Measurements from ENCODE around the gene GID4.
"Not testable (repeated sequence)": the region's sequence is repeated elsewhere in the genome, so short reads cannot be mapped to it uniquely, and the experiment has no call there.

The GID4 gene

DNA sequence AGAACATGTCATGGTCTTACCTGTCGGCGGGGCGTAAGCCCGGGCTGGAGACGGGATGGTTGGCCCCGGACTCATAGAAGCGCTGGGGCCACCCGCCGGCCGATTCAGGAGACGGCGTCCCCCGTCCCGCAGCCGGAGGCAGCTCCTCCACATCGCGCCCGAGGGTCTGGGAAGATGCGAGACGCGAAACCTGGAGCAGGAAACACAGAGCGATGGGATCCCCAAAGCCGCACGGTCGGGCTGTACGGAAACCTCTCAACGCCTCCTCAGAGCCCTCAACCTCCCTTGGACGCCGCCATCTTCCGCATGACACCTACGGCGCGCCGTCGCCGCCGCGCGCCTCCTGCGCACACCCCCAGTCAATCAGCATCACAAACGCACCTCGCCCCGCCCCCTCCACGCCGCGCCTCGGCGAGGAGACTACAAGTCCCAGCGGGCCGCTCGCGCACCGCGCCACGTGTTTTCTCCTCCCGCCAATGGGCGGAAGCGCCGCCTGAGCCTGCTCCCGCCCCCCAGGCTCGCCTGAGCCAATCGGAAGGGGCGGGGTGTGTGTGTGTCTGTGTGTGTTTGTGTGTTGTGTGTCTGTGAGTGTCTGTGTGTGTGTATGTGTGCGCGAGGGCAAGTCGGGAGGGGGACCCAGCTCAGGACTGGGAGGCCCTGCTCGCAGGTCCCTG is at the start of gene GID4, which contains the start of gene ATPAF2:
TSS of gene GID4 (plus strand) at position 548 of the 674 bp plus-strand sequence. CDS start at position 605, 57 bp downstream.
TSS of gene ATPAF2 (minus strand) at position 308 of the 674 bp plus-strand sequence. CDS start at position 153, 155 bp downstream.
- TF ChIP-seq, protein P1, sequence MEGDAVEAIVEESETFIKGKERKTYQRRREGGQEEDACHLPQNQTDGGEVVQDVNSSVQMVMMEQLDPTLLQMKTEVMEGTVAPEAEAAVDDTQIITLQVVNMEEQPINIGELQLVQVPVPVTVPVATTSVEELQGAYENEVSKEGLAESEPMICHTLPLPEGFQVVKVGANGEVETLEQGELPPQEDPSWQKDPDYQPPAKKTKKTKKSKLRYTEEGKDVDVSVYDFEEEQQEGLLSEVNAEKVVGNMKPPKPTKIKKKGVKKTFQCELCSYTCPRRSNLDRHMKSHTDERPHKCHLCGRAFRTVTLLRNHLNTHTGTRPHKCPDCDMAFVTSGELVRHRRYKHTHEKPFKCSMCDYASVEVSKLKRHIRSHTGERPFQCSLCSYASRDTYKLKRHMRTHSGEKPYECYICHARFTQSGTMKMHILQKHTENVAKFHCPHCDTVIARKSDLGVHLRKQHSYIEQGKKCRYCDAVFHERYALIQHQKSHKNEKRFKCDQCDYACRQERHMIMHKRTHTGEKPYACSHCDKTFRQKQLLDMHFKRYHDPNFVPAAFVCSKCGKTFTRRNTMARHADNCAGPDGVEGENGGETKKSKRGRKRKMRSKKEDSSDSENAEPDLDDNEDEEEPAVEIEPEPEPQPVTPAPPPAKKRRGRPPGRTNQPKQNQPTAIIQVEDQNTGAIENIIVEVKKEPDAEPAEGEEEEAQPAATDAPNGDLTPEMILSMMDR (IDR thresholded peaks at IDR 0.05; ENCODE audit: control insufficient read depth, extremely low read depth, insufficient read depth), result no peak
- DNase-seq (ENCODE audit: low read depth), result peak; percentile 95
- peak within 1 kb of the TSS; percentile 91 for H3K4me3 ChIP-seq (ENCODE audit: low read depth, low read length)

GRCh38 chr17:17989618-17990017 is 49.6 kb upstream of the GID4 start:
- no peak for DNase-seq (ENCODE audit: low read depth)
- TF ChIP-seq, protein P1 (IDR thresholded peaks at IDR 0.05; ENCODE audit: control insufficient read depth, extremely low read depth, insufficient read depth), result no peak
- H3K4me3 ChIP-seq (ENCODE audit: low read depth, low read length), result no peak overlapping the region

DNA sequence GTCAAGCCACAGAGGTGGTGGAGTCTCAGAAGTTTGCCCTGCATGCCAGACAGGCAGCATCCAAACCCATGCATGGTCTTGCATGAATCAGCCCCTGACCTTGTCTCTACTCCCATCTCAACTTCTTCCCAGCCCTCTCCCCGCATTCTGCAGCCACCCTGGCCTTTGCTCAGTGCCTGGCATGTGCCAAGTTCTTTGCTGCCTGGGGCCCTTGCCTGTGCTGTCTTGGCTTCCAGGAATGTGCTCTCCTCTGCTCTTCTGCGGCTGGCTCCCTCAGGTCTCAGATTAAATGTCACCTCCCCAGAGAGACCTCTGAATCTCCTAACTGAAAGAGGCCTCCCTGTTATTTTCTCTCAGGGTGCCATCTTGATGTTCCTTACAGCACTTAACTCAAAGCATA is 48.9 kb upstream of the GID4 start:
- TF ChIP-seq, protein P1 (IDR thresholded peaks at IDR 0.05; ENCODE audit: control insufficient read depth, extremely low read depth, insufficient read depth), result no peak
- no peak for DNase-seq (ENCODE audit: low read depth)
- H3K4me3 ChIP-seq (ENCODE audit: low read depth, low read length), result no peak overlapping the region

DNA sequence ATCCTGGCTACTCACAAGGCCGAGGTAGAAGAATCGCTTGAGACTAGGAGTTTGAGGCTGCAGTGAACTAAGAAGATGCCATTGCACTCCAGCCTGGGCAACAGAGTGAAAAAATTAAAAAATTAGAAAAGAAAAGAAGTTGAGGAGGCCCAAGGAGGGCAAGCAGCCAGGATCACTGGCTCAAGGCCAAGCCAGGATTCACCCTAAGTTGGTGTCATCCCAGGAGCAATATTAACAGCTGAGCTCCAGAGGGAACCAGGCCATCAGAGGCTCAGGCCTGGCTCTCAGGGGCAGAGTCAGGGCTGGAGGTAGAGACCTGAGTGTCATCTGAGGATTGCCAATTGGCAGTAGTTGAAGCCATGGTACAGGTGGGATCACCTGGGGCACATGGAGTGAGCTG is 45.8 kb upstream of the GID4 start:
- TF ChIP-seq, protein P1 (IDR thresholded peaks at IDR 0.05; ENCODE audit: control insufficient read depth, extremely low read depth, insufficient read depth), result no peak
- H3K4me3 ChIP-seq (ENCODE audit: low read depth, low read length), result no peak overlapping the region
- no peak for DNase-seq (ENCODE audit: low read depth)

DNA sequence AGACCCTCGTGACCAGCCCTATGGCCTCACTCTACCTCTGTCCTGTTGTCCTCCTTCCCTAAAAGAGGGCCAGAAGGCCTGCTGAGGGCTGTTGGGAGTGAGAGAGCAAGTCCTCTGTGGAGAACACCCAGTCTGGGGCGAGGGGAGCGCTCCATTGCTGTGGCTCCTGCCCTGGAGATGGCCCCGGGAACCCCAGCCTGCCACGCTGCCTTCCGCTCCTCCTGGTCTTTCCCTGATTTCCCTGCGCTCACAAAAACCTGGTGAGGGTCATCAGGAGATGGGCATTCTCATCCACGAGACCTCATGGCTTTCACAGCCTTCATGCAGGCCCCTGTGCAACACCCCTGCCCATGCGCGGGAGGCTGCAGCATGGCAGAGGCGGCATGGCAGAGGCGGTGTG is 45.4 kb upstream of the GID4 start:
- no peak for DNase-seq (ENCODE audit: low read depth)
- TF ChIP-seq, protein P1 (IDR thresholded peaks at IDR 0.05; ENCODE audit: control insufficient read depth, extremely low read depth, insufficient read depth), result no peak
- no peak overlapping the region for H3K4me3 ChIP-seq (ENCODE audit: low read depth, low read length)

GRCh38 chr17:17994271-17995069 is 44.7 kb upstream of the GID4 start:
- no peak for DNase-seq (ENCODE audit: low read depth)
- TF ChIP-seq, protein P1 (IDR thresholded peaks at IDR 0.05; ENCODE audit: control insufficient read depth, extremely low read depth, insufficient read depth), result no peak
- no peak overlapping the region for H3K4me3 ChIP-seq (ENCODE audit: low read depth, low read length)

DNA sequence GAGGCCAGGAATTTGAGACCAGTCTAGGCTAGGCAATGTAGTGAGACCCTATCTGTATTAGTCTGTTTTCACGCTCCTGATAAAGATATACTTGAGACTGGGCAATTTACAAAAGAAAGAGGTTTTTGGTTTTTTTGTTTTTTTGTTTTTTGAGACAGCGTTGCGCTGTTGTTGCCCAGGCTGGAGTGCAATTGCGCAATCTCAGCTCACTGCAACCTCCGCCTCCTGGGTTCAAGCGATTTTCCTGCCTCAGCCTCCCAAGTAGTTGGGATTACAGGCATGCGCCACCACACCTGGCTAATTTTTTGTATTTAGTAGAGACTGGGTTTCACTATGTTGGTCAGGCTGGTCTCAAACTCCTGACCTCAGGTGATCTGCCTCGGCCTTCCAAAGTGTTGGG is 43.3 kb upstream of the GID4 start:
- H3K4me3 ChIP-seq (ENCODE audit: low read depth, low read length); DNase-seq (ENCODE audit: low read depth): not testable (repeated sequence)

All from LNCaP clone FGC (cell line).